NOMO-1 treated with dmso at 0.1 percent for 144 hours (cell line): ENCODE measurements around the gene SLCO3A1.

Experiments
- DNase-seq: peaks from one replicate; lab custom pipeline; 2025; ENCODE audit not compliant: unreplicated experiment; lab: John Stamatoyannopoulos, UW

Gene SLCO3A1

GRCh38 chr15:92092289-92093105 lies 239.0 kb downstream of the SLCO3A1 start:
- no peak for DNase-seq

GRCh38 chr15:92095693-92096092 lies 242.2 kb downstream of the SLCO3A1 start:
- peak; percentile 17 for DNase-seq

GRCh38 chr15:92097474-92098178 lies 244.1 kb downstream of the SLCO3A1 start:
- DNase-seq: peak; percentile 2

GRCh38 chr15:92098869-92099268 lies 245.4 kb downstream of the SLCO3A1 start:
- no peak for DNase-seq

- DNase-seq: no peak
Measured at GRCh38 chr15:92100301-92100700, 246.8 kb downstream of the SLCO3A1 start.

GRCh38 chr15:92100751-92101150 lies 247.2 kb downstream of the SLCO3A1 start:
- no peak for DNase-seq

- DNase-seq: no peak
Measured at GRCh38 chr15:92101708-92102394, 248.3 kb downstream of the SLCO3A1 start.

- no peak for DNase-seq
Measured at GRCh38 chr15:92102395-92102755, 248.9 kb downstream of the SLCO3A1 start.

- no peak for DNase-seq
Measured at GRCh38 chr15:92104072-92104471, 250.6 kb downstream of the SLCO3A1 start.

GRCh38 chr15:92105611-92106010 lies 252.1 kb downstream of the SLCO3A1 start:
- DNase-seq: no peak

GRCh38 chr15:92107510-92107909 lies 254.0 kb downstream of the SLCO3A1 start:
- no peak for DNase-seq

GRCh38 chr15:92109191-92109873 lies 255.8 kb downstream of the SLCO3A1 start:
- no peak for DNase-seq

GRCh38 chr15:92111291-92111690 lies 257.8 kb downstream of the SLCO3A1 start:
- no peak for DNase-seq

GRCh38 chr15:92111751-92112150 lies 258.2 kb downstream of the SLCO3A1 start:
- DNase-seq: no peak

- DNase-seq: no peak
Measured at GRCh38 chr15:92112180-92112579, 258.7 kb downstream of the SLCO3A1 start.

GRCh38 chr15:92112711-92113110 lies 259.2 kb downstream of the SLCO3A1 start:
- no peak for DNase-seq

GRCh38 chr15:92113832-92114231 lies 260.3 kb downstream of the SLCO3A1 start:
- DNase-seq: no peak

- no peak for DNase-seq
Measured at GRCh38 chr15:92115834-92116233, 262.3 kb downstream of the SLCO3A1 start.

GRCh38 chr15:92116330-92116729 lies 262.8 kb downstream of the SLCO3A1 start:
- no peak for DNase-seq

GRCh38 chr15:92117261-92117731 lies 263.8 kb downstream of the SLCO3A1 start:
- DNase-seq: no peak
